Left ventricle myocardium inferior (tissue), 1 donor: ENCODE measurements around the gene PLD2. TPM values are rescaled to one million over a fixed set of nuclear protein-coding genes. Genes with fewer than 3 reads are reported as not detected.

ENCODE experiments used
- DNase-seq: peaks from one replicate; pipeline ENCODE4 v3.0.0-alpha.2; 2020
- H3K27ac ChIP-seq: fragments of 200-600 bp; replicated peaks from 2 replicates; pipeline ENCODE4 v1.8.0; 2021
- H3K27me3 ChIP-seq: fragments of 200-600 bp; 2 replicates; pipeline ENCODE4 v1.8.0; 2021; ENCODE audit warnings: low read depth
- H3K36me3 ChIP-seq: fragments of 200-600 bp; 2 replicates; pipeline ENCODE4 v1.8.0; 2021
- H3K4me1 ChIP-seq: fragments of 200-600 bp; 2 replicates; pipeline ENCODE4 v1.8.0; 2021
- H3K4me3 ChIP-seq: fragments of 200-600 bp; 2 replicates; pipeline ENCODE4 v1.8.0; 2021; ENCODE audit warnings: mild to moderate bottlenecking, moderate library complexity
- H3K9me3 ChIP-seq: fragments of 200-600 bp; replicated peaks from 2 replicates; pipeline ENCODE4 v1.8.0; 2021
- intact Hi-C: fragments of 100-400 bp; cut with micrococcal nuclease; formaldehyde crosslinking; loops from one replicate; pipeline ENCODE4 v1.11.0; 2022
- total RNA-seq: library from RNA; stranded (reverse); fragmentation: NEBNext Ultra II Directional; extraction: Animal tissue kit (Norgen Biotek cat#: 25700); gene quantifications from one replicate; pipeline ENCODE4 v1.2.1, GENCODE V29; 2021
- TF ChIP-seq, protein P1 (sequence below): fragments of 200-600 bp; IDR thresholded peaks from 2 replicates; pipeline ENCODE4 v1.8.0; 2021; ENCODE audit warnings: antibody characterized with exemption, mild to moderate bottlenecking, borderline replicate concordance
- donor health status: DM: no; HTN: yes; CAD: no; lungs with severe emphysema.

The PLD2 gene
- total RNA-seq, 1 donor from 2014 or later, result 11.2 TPM

DNA sequence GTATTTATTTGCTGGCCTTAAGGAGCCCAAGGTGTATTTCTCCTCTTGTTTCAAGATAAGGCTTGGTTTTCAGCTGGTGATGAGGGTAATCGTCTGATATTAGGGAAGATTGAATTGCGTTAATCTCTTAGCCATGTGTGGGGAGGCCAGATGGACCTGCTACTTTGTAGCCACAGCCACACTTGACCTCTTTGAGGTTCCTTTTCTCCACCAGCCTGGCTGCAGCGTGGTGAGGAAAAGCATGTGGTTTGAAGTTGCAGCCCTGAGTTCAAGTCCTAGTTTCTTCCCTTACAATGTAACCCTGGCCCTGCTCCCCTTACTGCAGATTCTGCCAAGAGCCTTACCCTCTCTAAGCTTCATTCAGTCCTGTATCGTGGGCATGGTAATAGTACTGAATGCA, 29.3 kb downstream of the PLD2 start:
- no peak overlapping the region for H3K4me3 ChIP-seq
- intact Hi-C loops, result loop anchor here (10.0 kb wide), 1 partner anchor 49 kb away; no protein-coding TSS in a partner anchor
- TF ChIP-seq, protein P1, sequence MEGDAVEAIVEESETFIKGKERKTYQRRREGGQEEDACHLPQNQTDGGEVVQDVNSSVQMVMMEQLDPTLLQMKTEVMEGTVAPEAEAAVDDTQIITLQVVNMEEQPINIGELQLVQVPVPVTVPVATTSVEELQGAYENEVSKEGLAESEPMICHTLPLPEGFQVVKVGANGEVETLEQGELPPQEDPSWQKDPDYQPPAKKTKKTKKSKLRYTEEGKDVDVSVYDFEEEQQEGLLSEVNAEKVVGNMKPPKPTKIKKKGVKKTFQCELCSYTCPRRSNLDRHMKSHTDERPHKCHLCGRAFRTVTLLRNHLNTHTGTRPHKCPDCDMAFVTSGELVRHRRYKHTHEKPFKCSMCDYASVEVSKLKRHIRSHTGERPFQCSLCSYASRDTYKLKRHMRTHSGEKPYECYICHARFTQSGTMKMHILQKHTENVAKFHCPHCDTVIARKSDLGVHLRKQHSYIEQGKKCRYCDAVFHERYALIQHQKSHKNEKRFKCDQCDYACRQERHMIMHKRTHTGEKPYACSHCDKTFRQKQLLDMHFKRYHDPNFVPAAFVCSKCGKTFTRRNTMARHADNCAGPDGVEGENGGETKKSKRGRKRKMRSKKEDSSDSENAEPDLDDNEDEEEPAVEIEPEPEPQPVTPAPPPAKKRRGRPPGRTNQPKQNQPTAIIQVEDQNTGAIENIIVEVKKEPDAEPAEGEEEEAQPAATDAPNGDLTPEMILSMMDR, result no peak
- H3K4me1 ChIP-seq, result peaks cover 78% of the 10 kb centered on the region
- no peaks in the 10 kb centered on the region for H3K27me3 ChIP-seq
- no peaks in the 10 kb centered on the region for H3K9me3 ChIP-seq
- DNase-seq, result no peak
- H3K36me3 ChIP-seq, result no peaks in the 10 kb centered on the region
- H3K27ac ChIP-seq, result peak overlapping the region; percentile 92

DNA sequence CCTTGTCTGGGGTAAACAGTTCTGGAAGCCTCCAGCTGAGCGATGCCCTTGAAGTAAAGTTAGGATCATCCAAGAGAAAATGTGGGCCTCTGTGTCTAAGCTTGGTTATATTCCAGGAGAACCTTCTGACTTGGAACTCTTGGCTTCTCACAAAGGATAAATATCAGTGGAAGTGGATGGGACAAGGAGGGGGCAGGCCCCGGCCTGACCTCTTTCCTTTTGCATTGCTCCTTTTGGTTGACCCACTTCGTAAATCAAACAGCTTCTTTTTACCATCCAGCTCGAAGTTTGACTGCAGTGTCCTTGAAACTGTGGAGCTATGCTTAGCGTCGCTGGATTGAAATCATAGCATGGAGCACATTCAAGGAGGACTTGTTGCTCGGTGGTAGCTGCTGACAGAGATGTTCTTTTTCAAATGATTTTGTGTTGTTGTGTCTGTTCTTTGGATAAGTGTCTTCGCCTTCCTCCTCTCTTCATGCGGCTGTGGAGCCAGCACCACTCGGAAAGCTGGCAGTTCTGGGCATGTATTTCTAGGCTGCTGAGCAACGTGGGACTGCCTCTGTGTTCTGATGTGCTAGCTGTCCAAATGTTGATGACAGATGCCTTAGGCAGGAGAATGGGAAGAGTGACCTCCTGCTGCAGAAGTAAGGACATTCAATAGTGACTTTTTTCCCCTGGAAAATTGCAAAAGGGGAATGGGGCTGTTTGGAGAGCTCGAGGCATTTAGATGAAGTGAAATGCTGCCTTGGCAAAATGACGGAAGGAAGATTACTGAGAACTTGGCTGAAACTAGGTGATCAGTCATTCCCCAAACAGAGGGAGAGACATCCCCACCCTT, 30.7 kb downstream of the PLD2 start:
- intact Hi-C loops, result loop anchor here (10.0 kb wide), 1 partner anchor 47 kb away; no protein-coding TSS in a partner anchor
- TF ChIP-seq, protein P1, result peak; percentile 23
- Histone ChIP-seq H3K36me3 (no peaks in the 10 kb centered on the region), H3K4me1 (peaks cover 78% of the 10 kb centered on the region), H3K4me3 (peak overlapping the region; percentile 25), H3K27me3 (no peaks in the 10 kb centered on the region), H3K27ac (peak overlapping the region; percentile 92), H3K9me3 (no peaks in the 10 kb centered on the region)
- DNase-seq, result peak; percentile 41

DNA sequence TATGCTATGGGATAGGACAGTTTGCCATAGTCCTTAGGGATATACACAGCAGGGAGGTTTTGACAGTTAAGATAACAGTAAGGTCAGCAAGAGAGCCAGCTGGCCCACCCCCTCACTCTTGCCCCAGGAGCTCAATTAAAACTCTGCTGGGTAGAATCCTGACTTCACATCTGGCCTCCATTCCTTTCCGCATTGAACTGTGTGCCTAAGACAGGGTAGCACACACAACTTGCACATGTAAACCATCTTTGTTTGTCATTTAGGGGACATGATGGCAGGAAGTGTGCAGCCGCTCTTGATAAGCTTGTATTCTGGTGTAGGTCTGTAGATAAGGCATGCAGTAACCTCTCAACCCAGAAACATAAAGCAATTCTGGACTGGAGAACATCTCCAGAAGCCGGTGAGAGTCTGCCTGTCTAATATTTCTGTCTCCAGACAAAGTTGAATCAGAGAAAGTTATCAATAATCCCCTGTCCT, 31.4 kb downstream of the PLD2 start:
- H3K36me3 ChIP-seq, result no peaks in the 10 kb centered on the region
- H3K27ac ChIP-seq, result peak overlapping the region; percentile 92
- intact Hi-C loops, result loop anchor here (10.0 kb wide), 1 partner anchor 46 kb away; no protein-coding TSS in a partner anchor
- no peak overlapping the region for H3K4me3 ChIP-seq
- H3K27me3 ChIP-seq, result no peaks in the 10 kb centered on the region
- TF ChIP-seq, protein P1, result no peak
- DNase-seq, result no peak
- peaks cover 76% of the 10 kb centered on the region for H3K4me1 ChIP-seq
- no peaks in the 10 kb centered on the region for H3K9me3 ChIP-seq

DNA sequence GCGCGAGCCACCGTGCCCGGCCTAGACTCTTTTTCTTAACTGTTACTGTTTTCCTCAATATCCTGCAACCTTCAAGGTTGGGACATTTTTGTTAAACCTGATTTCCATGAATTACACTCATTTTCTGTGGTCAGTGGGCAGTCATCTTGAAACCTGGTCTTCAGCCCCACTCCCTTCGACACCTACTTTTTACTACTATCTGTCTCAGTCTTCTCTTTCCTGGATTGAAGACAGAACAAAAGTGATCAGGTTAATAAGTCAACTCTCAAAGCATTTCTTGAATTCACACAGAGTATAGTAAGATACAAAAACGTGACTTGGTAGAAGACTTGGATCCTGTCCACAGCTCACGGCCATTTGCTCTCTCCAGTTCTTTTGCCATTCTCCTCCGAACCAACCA, 32.3 kb downstream of the PLD2 start:
- TF ChIP-seq, protein P1, result no peak
- no peaks in the 10 kb centered on the region for H3K9me3 ChIP-seq
- no peak overlapping the region for H3K4me3 ChIP-seq
- intact Hi-C loops, result loop anchor here (10.0 kb wide), 1 partner anchor 46 kb away; no protein-coding TSS in a partner anchor
- no peak for DNase-seq
- H3K36me3 ChIP-seq, result no peaks in the 10 kb centered on the region
- H3K27ac ChIP-seq, result peak overlapping the region; percentile 92
- no peaks in the 10 kb centered on the region for H3K27me3 ChIP-seq
- H3K4me1 ChIP-seq, result peaks cover 68% of the 10 kb centered on the region

DNA sequence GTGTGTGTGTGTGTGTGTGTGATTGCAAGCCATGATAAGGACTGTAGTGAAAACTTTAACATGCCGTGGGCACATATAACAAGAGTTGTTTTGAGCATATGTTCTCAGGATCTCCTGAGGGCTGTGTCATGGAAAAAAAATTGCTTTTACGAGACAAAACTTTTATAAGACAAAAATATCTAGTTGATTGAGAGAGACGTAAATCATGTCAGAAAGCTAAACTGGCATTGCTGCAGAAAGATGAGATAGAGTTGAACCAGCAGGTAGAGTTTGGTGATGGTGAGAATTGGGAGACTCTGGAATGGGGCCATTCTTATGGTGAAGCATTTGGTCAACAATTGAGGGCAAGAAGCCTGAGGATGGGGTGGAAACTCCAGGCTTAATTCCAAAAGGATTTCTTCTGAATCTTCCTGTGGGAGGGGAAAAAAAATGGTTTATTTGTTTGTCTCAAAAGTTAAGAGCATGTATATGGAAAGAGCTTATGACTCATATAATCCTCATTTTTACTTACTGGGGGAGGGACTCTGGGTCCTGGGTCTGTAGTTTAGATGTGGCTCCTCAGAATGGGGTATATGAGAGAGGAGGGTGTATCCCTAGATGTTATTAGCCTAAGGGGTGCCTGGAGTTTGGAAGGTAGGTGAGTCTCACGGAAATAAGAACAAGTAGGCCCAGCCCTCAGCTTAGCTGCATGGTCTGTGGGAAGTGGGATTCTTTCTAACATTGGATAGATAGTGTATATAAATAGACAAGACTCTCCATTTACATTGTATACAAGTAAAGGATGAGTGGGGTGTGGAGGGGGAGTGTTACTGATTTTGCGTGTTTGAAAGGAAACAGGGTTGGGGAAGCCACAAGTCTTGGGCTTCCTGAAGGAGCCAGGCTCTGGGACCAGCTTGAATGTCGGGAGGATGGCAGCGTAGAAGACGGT, 33.3 kb downstream of the PLD2 start:
- no peaks in the 10 kb centered on the region for H3K36me3 ChIP-seq
- TF ChIP-seq, protein P1, result no peak
- intact Hi-C loops, result loop anchor here (10.0 kb wide), 1 partner anchor 45 kb away; no protein-coding TSS in a partner anchor
- DNase-seq, result no peak
- H3K27ac ChIP-seq, result no peak overlapping the region
- H3K4me3 ChIP-seq, result no peak overlapping the region
- H3K9me3 ChIP-seq, result no peaks in the 10 kb centered on the region
- peaks cover 58% of the 10 kb centered on the region for H3K4me1 ChIP-seq
- H3K27me3 ChIP-seq, result no peaks in the 10 kb centered on the region
